NCI-H510A treated with DMSO at 0.1 percent for 48 hours (cell line): ENCODE measurements around the gene IPP.
A peak's percentile ranks its signal among the peaks of the same experiment; 100 is the strongest.
"Not testable (repeated sequence)": the region's sequence is repeated elsewhere in the genome, so short reads cannot be mapped to it uniquely, and the experiment has no call there.

Source experiments
- DNase-seq: peaks from one replicate; lab custom pipeline; 2025; lab: John Stamatoyannopoulos, UW

IPP gene

DNA sequence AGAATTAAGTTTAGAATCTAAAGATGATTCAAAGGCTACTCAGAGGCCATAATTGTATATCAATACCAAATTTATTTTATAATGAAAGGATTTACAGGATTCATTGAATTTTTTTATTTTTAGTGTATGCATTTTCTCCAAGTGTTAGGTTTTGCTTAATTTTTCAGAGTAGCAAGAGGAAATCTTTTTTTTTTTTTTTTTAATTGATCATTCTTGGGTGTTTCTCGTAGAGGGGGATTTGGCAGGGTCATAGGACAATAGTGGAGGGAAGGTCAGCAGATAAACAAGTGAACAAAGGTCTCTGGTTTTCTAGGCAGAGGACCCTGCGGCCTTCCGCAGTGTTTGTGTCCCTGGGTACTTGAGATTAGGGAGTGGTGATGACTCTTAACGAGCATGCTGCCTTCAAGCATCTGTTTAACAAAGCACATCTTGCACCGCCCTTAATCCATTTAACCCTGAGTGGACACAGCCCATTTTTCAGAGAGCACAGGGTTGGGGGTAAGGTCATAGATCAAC is 10.8 kb downstream of the IPP start:
- DNase-seq, result not testable (repeated sequence)

DNA sequence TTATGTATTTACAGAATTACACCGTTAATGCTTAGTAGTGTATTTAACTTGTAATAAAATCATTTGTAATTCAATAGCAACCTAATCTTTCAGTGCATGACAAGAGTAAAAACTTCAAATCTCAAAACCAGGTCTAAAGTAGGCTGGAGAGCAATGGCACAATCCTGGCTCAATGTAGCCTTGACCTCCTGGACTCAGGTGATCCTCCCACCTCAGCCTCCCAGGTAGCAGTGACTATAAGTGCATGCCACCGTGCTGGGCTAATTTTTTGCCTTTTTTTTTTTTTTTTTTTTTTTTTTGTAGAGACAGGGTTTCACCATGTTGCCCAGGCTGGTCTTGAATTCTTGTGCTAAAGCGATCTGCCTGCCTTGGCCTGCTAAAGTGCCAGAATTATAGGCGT is 11.3 kb downstream of the IPP start:
- no peak for DNase-seq

DNA sequence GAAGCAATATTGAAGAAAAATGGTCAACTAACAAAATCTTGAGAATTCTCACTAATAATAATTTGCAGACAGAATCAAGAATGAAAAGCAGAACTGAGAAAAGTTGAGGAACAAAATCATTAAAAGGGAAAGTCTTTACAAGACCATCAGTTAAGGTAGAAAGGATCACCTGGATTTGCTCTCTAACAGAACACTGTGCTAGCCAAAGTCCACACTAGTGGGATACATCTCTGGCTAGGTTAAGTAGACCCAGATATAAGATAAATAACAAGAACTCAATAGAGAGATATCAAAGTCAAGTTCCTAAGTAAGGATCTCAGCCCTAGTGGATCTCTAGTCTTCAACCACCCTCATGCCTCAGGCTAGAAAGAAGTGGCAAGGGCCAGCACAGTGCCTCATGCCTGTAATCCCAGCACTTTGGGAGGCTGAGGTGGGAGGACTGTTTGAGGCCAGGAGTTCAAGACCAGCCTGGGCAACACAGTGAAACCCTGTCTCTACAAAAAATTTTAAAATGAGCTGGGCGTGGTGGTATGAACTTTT is 19.6 kb downstream of the IPP start:
- DNase-seq, result no peak

DNA sequence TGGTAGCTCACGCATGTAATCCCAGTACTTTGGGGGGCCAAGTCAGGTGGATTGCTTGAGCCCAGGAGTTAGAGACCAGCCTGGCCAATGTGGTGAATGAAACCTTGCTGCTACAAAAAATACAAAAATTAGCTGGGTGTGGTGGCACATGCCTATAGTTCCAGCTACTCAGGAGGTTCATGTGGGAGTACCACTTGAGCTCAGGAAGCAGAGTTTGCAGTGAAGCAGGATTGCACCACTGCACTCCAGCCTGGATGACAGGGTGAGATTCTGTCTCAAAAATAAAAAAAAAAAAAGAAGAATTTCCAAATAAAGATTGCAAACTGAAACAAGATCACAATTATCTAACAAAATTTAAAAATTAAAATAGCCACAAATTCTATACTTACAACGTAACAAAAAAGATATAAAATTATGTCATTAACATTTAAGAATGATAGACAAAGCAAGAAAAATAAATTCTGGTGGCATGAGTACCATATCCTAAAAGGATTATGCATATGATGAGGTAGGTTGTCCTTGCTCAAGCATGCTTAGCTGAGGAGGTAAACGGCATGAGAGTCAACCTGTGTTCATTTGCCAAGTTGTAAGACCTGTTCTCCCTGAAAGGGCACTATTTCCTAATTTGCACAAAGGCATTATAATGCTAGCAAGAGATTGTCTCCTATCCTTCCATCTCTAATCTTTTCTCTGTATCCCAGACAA is 20.2 kb downstream of the IPP start:
- peak; percentile 74 for DNase-seq

DNA sequence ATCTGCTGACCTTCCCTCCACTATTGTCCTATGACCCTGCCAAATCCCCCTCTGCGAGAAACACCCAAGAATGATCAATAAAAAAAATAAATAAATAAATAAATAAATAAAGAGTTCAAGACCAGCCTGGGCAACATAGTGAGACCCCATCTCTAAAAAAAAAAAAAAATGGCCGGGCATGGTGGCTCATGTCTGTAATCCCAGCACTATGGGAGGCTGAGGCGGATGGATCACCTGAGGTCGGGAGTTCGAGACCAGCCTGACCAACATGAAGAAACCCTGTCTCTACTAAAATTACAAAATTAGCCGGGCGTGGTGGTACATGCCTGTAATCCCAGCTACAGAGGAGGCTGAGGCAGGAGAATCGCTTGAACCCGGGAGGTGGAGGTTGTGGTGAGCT is 24.4 kb downstream of the IPP start:
- DNase-seq, result not testable (repeated sequence)

DNA sequence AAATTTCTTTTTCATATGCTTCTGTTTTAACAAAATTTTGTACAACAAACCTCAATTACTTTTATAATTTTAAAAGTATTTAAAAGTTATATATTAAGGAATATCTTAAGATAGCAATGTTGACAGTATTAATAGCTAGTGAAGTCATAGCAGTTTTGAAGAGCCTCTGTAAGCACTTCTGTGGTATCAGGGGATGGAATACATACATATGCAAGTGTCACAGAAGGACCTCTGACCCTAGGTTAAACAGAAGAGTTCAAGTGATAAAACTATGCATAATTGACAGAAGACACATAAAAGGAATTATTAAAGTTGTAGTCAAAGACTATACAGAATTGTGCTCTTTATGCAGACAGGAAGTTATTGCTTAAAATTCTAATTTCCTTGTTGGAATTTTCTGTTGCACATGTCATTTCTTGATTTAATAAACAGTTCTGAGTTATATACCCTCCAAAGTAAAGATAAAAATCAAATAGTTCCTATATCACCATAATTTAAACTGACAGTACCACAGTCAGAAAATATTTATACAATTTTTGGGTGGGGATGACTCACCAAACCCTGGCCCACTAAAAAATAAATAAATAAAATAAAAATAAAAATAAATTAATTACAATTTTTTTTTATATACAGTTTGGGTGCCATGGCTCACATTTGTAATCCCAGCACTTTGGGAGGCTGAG is 27.1 kb downstream of the IPP start:
- DNase-seq, result no peak

DNA sequence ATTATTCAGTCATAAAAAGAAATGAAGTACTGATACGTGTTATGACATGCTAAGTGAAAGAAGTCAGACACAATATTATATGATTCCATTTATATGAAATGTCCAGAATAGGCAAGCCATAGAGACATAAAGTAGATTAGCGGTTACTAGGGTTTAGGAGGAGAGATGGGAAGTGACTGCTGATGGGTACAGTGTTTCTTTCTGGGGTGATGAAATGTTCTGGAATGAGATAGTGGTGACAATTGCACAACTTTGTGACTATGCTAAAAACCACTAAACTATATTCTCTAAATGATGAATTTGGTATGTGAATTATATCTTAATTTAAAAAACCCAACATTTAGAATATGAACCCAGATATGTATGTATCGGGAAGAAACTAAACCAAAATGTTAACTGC is 27.6 kb downstream of the IPP start:
- DNase-seq, result no peak

DNA sequence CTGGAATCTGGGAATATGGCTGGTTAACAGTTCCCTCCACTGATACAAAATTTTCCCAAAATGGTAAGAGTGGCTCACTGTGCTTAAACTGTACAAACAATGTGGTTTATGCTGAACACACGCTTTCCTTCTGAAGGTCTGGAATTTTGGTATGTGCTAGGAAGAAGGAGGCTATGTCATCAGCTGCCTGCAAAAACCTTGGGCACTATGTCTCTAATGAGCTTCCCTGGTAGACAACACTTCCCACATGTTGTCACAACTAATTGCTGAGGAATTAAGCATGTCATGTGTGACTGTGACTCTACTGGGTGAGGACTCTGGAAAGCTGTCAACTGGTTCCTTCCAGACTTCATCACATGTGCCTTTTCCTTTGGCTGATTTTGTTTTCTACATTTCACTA is 29.2 kb downstream of the IPP start:
- DNase-seq, result no peak

DNA sequence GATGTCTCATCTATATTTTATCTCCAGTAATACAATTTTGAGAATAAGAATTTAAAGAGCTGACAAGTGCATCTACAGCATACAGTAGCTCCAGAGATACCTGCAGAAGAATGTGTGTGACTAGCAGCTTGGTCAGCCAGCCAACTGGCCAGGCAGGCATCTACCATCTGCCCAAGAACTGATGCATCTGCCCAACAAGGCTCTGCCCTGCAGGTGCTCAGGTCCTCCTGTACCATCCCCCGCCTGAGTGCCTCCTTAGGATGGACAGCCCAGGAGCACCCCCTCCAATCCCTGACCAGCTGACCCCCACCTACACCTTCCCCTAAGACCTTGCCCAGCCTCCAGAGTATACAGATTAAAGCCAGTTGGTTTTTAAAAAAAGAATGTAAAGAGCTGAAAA is 32.2 kb downstream of the IPP start:
- DNase-seq, result no peak

DNA sequence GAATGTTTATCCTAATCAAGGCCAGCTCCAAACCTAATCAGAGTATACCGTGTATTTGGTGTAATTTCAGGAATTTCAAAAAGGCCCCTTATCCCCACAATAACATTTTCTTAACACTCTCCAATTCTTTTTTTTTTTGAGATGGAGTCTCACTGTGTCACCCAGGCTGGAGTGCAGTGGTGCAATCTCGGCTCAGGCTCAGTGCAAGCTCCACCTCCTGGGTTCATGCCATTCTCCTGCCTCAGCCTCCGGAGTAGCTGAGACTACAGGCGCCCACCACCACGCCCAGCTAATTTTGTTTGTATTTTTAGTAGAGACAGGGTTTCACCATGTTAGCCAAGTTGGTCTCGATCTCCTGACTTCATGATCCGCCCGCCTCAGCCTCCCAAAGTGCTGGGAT is 33.1 kb downstream of the IPP start:
- not testable (repeated sequence) for DNase-seq

DNA sequence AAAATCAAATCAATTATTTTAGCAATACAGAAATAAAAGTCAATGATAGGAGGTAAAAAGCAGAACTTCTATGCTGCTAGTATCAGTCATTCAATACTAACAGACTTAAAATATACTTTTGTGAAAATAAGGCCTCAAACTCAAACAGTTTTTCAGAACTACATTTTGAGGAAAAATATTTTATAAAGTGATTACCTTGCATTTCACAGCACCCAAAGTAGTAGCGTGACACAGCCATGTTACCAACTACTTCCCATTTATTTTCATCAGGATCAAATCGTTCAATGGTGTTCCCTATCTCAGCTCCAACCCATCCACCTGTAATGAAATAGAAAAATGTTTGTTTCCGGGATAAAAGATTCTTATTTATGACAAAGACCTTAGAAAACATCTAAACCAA is 33.8 kb downstream of the IPP start:
- no peak for DNase-seq

DNA sequence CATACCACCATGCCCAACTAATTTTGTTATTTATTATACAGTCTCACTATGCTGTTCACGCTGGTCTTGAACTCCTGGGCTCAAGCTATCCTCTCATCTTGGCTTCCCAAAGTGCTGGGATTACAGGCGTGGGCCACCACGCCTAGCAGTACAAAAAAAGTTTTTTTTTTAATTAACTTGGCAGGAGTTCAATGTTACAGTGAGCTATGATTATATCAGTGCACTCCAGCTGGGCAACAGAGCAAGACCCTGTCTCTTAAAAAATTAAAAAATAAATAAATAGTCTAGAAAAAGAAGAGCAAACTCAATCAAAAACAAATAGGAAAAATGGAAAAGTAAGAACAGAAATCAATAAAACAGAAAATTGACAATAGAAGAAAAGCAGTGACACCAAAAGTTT is 36.7 kb downstream of the IPP start:
- no peak for DNase-seq

DNA sequence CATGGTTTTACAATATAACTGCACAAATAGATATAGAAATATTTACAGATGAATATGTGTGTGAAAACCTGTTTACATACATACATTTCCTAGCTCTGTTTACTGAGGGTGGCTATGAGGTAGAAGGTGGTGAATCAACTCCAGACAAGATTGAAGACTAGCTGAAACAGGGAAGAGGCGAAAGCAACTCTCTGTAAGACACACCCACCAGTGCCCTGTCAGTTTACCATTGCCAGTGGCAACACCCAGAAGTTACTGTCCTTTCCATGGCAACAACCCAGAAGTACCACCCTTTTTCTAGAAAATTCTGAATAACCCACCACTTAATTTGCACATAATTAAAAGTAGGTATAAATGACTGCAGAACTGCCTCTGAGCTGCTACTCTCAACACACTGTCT is 45.8 kb downstream of the IPP start:
- DNase-seq, result no peak

DNA sequence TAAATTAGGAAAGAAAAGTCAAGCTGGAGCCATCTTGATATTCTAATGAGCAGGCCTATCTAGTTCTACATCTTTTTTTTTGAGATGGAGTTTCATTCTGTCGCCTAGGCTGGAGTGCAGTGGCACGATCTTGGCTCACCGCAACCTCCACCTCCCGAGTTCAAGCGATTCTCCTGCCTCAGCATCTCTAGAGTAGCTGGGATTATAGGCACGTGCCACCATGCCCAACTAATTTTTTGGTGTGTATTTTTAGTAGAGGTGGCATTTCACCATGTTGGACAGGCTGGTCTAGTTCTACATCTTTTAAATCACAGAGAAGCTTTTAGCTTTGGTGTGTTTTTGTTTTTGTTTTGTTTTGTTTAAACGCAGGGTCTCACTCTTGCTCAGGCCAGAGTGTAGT is 55.6 kb downstream of the IPP start:
- DNase-seq, result no peak

DNA sequence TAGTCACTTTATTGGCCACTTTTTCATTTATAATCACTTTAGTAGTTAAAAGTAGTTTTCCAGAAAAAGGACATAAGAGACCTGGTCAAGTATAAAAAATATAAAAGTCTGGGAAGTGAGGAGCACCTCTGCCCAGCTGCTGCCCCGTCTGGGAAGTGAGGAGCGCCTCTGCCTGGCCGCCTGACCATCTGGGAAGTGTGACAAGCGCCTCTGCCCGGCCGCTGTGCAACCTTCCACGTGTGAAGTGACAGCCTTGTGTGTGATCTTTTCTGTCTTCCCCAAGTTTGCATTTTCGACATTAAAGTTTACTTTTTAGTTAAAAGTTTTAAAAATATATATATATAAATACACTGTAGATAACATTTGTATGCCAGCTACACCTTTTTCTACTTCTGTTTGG is 56.6 kb downstream of the IPP start:
- DNase-seq, result not testable (repeated sequence)

DNA sequence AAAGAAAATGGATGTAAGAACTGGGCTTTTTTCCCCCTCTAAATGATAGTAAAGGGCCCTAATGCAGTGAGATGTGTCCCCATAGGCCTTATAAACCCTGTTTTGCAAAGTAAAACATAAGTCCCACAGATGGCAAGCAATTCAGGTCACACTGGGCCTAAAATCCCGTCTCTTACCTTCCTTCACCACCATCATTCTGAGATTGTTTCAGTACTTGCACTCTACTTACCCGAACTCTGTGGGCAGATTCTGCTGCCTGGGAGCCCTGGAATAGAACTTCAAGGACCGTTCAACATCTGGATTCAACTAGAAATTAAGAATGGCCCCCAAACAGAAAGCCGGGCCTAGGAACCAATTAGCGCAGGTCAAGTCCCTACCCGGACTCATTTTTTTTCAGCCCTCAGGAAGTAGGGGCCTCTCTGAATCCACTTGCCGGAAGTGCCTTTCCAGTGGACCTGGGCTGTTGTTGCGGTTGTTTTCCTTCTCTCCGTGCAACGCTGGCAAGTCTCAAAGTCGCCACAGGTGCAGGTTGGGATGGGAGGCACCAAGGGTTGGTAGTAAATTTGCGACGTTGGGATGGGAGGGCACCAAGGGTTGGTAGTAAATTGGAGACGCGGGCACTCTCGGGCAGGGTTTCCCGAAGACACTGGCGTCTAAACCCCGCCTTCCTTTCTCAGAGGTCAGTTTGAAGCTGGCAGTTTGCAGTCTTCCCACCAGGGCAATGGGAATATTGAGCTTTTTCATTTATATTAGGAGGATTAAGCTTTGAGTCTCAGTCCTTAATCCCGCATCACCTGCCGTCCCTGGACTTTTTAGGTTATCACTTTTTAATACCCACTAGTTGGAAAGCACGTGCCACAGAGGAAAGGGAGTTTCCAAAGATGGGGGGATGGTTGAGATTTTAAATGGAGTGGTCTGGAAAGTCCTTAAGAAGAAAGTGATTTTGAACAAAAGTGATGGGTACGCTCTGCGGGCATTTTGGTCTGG is 62.4 kb downstream of the IPP start, which contains the start of gene TMEM69:
TSS of gene TMEM69 (plus strand) at position 428 of the 987 bp plus-strand sequence. CDS start 2,888 bp downstream, outside the sequence.
- DNase-seq, result peak; percentile 96

DNA sequence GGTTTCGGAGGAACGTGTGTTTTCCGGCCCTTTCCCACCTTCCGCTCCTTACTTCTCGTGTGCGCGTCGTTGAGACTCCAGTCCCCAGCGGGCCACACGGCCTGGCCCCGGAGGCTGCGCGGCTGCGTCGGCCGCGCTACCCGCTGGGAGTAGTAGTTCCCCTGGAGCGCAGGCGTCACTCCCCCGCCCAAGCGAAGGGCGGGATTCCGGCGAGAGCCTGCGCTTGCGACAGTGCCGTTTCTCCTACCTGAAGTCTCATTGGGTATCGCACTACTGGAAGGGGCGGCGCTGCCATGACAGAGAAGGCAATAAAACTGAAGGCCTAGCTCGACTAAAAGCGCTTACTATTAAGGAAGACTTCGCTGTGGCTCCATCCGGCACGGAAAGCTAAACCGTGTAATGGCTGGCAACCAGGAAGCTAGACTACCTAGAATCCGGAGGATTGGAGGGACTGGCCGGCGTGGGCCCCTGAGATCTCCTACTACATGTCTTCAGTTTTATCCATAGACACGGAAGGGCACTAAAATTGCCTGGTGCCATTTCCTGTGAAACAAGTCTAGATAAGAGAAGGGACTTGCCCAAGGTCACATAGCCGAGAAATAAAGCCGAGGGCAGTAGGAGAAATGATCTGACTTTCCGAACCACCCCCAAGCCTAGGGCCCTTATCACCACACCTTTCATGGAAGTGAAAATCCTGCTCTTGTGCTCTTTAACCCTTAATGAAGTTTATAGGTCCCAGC is 63.3 kb downstream of the IPP start:
- peak; percentile 99 for DNase-seq

DNA sequence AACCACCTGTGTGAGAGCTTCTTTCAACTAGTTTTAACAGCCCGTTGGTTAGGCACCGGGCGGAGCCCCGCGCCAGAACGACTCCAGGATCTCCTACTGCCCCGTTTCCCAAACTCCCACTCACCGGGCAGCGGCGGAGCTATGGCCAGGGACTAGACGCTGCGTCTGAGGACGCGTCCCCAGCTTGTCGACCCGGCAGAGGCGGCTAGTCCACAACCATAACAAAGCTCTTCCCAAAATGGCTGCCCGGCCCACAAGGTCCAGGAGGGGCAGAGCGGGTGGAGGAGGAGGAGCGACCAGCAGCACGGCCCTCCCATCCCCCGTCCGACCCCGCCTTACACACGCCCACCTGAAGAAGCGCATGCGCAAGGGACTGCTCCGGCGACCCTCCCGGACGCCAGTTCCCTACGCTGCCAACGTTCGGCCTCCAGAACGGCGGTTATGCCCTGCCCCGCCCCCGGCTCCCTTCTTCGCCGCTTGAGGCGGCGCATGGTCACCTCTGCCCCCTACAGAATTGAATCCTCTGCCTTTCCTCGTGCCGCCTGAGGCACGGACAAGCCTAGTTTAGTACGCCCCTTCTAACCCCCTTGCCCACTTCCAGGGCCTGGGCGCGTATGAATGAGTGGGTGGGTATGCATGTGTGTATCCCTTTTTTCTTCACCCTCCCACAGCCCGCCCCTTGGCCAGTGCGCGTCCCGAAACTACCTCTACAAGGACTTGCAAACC is 64.0 kb downstream of the IPP start, which contains the start of gene GPBP1L1:
TSS of gene GPBP1L1 (minus strand) at position 246 of the 726 bp plus-strand sequence. CDS start 27,446 bp downstream, outside the sequence.
- peak; percentile 96 for DNase-seq

DNA sequence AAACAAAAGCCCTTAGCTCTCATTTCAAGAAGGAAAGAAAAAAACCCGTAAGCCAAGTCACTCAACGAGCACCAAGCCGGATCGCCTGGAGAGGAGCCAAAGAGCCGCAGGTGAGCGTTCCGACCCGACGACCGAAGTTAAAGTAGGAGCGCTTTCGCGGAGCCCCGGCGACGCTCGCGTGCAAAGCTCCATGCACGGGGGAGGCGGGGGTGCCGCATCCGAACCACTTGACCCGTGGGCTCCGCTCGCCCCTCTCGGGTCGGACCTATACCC is 64.5 kb downstream of the IPP start:
- peak; percentile 55 for DNase-seq

DNA sequence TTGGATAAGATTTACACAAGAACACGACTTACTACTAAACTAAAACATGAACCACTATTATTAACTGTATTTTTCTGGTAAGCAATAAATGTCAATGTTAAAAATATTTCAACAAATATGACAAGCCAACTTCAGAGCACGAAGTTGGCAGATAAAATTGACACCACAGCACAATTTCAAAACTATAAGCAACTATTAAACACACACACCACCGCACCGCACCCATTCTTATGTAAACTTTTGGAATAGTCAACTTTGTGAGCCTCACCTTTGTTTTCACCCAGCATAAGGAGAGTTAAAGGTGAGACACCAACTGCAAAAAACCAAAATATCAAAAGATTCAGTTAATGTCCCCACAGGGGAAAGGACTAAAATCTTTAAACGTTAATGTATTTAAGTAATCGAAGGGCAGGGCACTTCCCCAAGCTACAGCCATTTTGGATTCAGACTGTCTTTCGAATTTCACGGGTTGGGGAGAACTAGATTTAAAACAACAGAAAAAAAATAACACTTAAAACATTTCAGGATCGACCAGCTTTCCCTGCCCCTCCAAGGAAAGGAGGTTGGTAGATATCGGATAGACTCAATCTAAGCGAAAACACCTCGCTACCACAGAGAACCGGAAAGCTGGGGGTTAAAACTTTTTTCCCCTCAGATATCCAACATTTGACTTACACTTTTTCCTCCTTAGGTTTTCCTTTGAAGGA is 65.0 kb downstream of the IPP start:
- no peak for DNase-seq
